Stimulated activated CD4-positive, alpha-beta T cell treated with anti-CD3 and anti-CD28 coated beads, TNF-alpha, amount 100 ng/mL, for 4 hours (primary cell): Measurements from ENCODE around the gene IMMP1L.

Experiments
- DNase-seq, 3 experiments: peaks; one replicate each; pipeline ENCODE4 v3.0.0-alpha.2; 2020; ENCODE audit warnings: low read depth in 3 of 3

The IMMP1L gene

GRCh38 chr11:31477528-31478222, 31.7 kb downstream of the IMMP1L start:
- no peak for DNase-seq

GRCh38 chr11:31474083-31474482, 35.3 kb downstream of the IMMP1L start:
- no peak for DNase-seq

- no peak for DNase-seq
Observed at GRCh38 chr11:31464436-31464835, 45.0 kb downstream of the IMMP1L start.

- DNase-seq = no peak
Observed at GRCh38 chr11:31455177-31455576, 54.2 kb downstream of the IMMP1L start.

- no peak for DNase-seq
Observed at GRCh38 chr11:31450841-31451240, 58.6 kb downstream of the IMMP1L start.

- no peak for DNase-seq
Observed at GRCh38 chr11:31449040-31449439, 60.4 kb downstream of the IMMP1L start.

- DNase-seq = no peak
Observed at GRCh38 chr11:31445621-31446020, 63.8 kb downstream of the IMMP1L start.

- no peak for DNase-seq
Observed at GRCh38 chr11:31443802-31444201, 65.6 kb downstream of the IMMP1L start.

- no peak for DNase-seq
Observed at GRCh38 chr11:31442086-31442485, 67.3 kb downstream of the IMMP1L start.

GRCh38 chr11:31441296-31441695, 68.1 kb downstream of the IMMP1L start:
- DNase-seq = no peak

- no peak for DNase-seq
Observed at GRCh38 chr11:31437742-31438435, 71.5 kb downstream of the IMMP1L start.

- DNase-seq = no peak
Observed at GRCh38 chr11:31433851-31434250, 75.6 kb downstream of the IMMP1L start.

- no peak for DNase-seq
Observed at GRCh38 chr11:31424652-31425051, 84.8 kb downstream of the IMMP1L start.

- DNase-seq = no peak
Observed at GRCh38 chr11:31422703-31423102, 86.7 kb downstream of the IMMP1L start.

GRCh38 chr11:31421820-31422219, 87.6 kb downstream of the IMMP1L start:
- no peak for DNase-seq

GRCh38 chr11:31419669-31420068, 89.8 kb downstream of the IMMP1L start:
- DNase-seq = no peak

GRCh38 chr11:31419138-31419537, 90.3 kb downstream of the IMMP1L start:
- DNase-seq = no peak

- no peak for DNase-seq
Observed at GRCh38 chr11:31417816-31418215, 91.6 kb downstream of the IMMP1L start.

- DNase-seq = no peak
Observed at GRCh38 chr11:31417357-31417756, 92.1 kb downstream of the IMMP1L start.

- DNase-seq = no peak
Observed at GRCh38 chr11:31415435-31415834, 94.0 kb downstream of the IMMP1L start.

GRCh38 chr11:31414338-31414737, 95.1 kb downstream of the IMMP1L start:
- DNase-seq = no peak

GRCh38 chr11:31412946-31413345, 96.5 kb downstream of the IMMP1L start:
- no peak for DNase-seq

- no peak for DNase-seq
Observed at GRCh38 chr11:31408201-31408600, 101.2 kb downstream of the IMMP1L start.

- DNase-seq = no peak
Observed at GRCh38 chr11:31404614-31405013, 104.8 kb downstream of the IMMP1L start.
